Epithelial cell of proximal tubule (primary cell): Measurements from ENCODE around the gene CYP4B1. TPM values are rescaled to one million over a fixed set of nuclear protein-coding genes. Genes with fewer than 3 reads are reported as not detected.

Experiments
- DNase-seq: peaks from one replicate; pipeline ENCODE4 v3.0.0-alpha.2; 2011; ENCODE audit warnings: low read depth
- H3K4me3 ChIP-seq: 2 replicates; pipeline ENCODE4 v1.5.1; 2011; ENCODE audit warnings: low read depth, mild to moderate bottlenecking, low read length
- total RNA-seq: library from RNA; depleted of rRNA; stranded (reverse); fragments of >200 nt; gene quantifications from 2 replicates; pipeline ENCODE4 v1.2.3, GENCODE V29; 2015
- TF ChIP-seq, protein P1 (sequence below): conservative IDR thresholded peaks from 2 replicates; pipeline ENCODE4 v1.5.1; 2012; ENCODE audit warnings: low read depth, mild to moderate bottlenecking, low read length

Gene CYP4B1
- total RNA-seq, 1 donor from 2014 or later, result not detected

DNA sequence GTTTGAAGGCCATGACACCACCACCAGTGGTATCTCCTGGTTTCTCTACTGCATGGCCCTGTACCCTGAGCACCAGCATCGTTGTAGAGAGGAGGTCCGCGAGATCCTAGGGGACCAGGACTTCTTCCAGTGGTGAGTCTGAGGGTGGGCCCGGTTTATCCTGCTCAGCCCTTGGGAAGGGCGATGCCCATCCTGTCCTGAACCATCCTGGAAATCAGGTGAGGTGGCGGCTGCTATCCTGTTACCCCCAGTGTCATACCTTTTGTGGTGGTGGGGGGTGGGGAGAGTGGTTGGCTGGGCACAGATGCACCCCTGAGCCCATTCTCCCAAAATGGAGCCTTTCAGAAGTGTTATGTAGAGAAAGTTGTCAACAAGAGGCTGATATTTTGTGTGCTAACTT lies 16.3 kb downstream of the CYP4B1 start:
- TF ChIP-seq, protein P1, sequence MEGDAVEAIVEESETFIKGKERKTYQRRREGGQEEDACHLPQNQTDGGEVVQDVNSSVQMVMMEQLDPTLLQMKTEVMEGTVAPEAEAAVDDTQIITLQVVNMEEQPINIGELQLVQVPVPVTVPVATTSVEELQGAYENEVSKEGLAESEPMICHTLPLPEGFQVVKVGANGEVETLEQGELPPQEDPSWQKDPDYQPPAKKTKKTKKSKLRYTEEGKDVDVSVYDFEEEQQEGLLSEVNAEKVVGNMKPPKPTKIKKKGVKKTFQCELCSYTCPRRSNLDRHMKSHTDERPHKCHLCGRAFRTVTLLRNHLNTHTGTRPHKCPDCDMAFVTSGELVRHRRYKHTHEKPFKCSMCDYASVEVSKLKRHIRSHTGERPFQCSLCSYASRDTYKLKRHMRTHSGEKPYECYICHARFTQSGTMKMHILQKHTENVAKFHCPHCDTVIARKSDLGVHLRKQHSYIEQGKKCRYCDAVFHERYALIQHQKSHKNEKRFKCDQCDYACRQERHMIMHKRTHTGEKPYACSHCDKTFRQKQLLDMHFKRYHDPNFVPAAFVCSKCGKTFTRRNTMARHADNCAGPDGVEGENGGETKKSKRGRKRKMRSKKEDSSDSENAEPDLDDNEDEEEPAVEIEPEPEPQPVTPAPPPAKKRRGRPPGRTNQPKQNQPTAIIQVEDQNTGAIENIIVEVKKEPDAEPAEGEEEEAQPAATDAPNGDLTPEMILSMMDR, result no peak
- no peak for DNase-seq
- H3K4me3 ChIP-seq, result no peak overlapping the region

DNA sequence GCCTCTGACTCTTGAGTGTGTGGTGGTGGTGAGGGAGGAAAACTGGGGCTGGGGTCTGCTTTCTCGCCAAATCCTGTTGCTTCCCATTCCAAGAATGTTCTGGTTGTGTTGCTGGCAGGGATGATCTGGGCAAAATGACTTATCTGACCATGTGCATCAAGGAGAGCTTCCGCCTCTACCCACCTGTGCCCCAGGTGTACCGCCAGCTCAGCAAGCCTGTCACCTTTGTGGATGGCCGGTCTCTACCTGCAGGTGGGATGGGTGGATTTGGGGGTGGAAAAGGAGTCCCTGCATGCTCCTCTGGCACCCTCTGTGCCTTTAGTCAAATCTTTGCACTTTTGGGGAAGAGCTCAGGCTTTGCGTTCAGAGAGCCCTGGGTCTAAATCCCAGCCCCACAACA lies 18.1 kb downstream of the CYP4B1 start:
- H3K4me3 ChIP-seq, result no peak overlapping the region
- no peak for DNase-seq
- TF ChIP-seq, protein P1, result no peak

DNA sequence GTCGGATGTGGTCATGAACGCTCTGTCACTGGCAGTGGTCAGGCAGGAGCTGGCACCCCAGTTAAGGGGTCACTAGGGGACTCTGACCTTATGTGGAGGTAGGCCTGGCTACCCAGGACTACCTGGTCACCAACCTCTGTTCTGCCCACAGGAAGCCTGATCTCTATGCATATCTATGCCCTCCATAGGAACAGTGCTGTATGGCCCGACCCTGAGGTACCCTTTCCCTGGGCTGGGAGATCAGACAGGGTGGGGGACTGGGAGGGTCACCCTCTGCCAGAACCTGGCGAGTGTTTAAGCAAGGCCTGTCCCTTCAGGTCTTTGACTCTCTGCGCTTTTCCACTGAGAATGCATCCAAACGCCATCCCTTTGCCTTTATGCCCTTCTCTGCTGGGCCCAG lies 19.0 kb downstream of the CYP4B1 start:
- TF ChIP-seq, protein P1, result no peak
- no peak overlapping the region for H3K4me3 ChIP-seq
- DNase-seq, result no peak

DNA sequence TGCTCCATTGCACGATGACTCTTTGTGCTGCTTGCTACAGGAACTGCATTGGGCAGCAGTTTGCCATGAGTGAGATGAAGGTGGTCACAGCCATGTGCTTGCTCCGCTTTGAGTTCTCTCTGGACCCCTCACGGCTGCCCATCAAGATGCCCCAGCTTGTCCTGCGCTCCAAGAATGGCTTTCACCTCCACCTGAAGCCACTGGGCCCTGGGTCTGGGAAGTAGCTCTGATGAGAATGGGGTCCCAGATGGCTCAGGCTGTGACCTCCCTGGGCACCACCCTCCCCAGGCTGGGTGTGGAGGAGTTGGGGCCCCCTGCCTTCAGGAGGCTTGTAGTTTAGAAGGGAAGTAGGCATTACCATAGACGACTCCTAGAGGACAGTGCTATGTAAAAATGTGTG lies 19.7 kb downstream of the CYP4B1 start:
- H3K4me3 ChIP-seq, result no peak overlapping the region
- TF ChIP-seq, protein P1, result no peak
- no peak for DNase-seq

DNA sequence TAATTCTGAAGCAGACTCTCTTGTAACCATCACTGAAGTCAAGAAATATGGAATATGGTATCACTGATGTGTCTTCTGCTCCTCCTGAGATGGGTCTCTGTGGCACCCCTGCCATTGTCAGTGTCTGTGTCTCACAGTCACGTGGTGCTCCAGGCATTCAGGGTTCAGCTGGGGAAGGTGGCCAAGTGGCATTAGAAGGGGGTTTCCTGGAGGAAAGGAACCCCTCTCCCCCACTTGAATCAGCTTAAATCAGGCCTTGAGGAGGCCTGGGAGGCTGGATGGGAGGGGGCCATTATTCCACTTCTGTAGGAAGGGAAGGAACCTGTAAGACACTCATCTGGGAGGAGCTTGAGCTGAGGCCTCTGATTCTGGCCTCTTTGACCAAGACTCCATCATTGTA lies 20.5 kb downstream of the CYP4B1 start:
- no peak overlapping the region for H3K4me3 ChIP-seq
- TF ChIP-seq, protein P1, result no peak
- no peak for DNase-seq

DNA sequence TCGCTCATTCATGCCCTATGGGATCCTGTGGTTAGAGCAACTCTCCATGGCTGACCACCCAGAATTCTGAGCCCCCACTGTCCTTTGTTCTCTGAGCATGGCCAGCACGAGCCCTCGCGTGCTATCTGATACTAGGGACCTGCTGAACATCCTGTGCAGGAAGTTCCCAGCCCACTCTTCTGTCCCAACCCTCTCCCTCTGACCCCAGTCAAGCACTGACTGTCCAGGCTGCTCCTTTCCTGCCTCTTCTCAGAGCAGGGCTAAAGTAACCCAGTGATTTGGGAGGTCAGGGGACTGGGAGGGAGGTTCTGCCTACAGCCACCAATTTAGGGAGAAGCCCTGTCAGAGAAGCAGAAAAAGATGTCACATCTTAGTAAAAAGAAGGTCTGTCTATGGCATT lies 21.2 kb downstream of the CYP4B1 start:
- DNase-seq, result no peak
- H3K4me3 ChIP-seq, result no peak overlapping the region
- TF ChIP-seq, protein P1, result no peak

DNA sequence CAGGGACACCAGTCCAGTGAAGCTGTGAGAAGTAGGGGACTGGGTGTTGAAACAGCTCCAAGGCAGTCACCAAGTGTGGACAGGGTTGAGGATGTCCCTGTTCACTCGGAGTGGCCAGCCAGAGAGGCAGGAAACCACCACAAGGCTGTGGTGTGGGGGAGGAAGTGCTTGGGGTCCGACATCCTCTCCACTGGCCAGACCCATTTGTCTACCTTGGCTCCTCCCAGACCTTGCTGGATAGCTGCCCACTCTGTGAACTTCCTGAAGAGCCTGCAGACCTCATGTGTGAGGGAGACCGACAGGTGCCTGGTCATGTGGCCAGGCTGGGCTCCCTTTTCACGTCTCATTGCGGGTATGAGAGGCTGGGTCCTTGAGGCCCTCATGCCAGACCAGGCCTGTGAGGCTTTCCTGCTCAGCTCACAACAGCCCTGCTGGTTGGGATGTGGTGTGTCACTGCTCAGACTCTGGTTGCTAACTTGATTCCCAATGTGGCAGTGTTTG lies 21.8 kb downstream of the CYP4B1 start:
- no peak for DNase-seq
- H3K4me3 ChIP-seq, result no peak overlapping the region
- TF ChIP-seq, protein P1, result no peak
